H9 (cell line): Measurements from ENCODE around the gene CDKL5. TPM values are rescaled to one million over a fixed set of nuclear protein-coding genes. Genes with fewer than 3 reads are reported as not detected.

Experiments
- DNase-seq: peaks from one replicate; pipeline ENCODE4 v3.0.0-alpha.2; 2017
- H2AFZ ChIP-seq: one replicate; pipeline ENCODE4 v1.6.1; 2013; ENCODE audit warnings: mild to moderate bottlenecking, low read length, control low read depth, moderate library complexity
- H2AK5ac ChIP-seq: 2 replicates; pipeline ENCODE4 v1.6.1; 2013; ENCODE audit warnings: low read length, control low read depth, mixed read lengths; ENCODE audit not compliant: insufficient read length
- H2BK120ac ChIP-seq: one replicate; pipeline ENCODE4 v1.6.1; 2013; ENCODE audit warnings: low read depth, mild to moderate bottlenecking, low read length, control low read depth, inconsistent platforms; ENCODE audit not compliant: poor library complexity, severe bottlenecking
- H2BK12ac ChIP-seq: 2 replicates; pipeline ENCODE4 v1.6.1; 2013; ENCODE audit warnings: low read length, control low read depth, mixed read lengths, low read depth; ENCODE audit not compliant: insufficient read length
- H2BK15ac ChIP-seq: 2 replicates; pipeline ENCODE4 v1.6.1; 2013; ENCODE audit warnings: low read depth, low read length, control low read depth
- H2BK20ac ChIP-seq: one replicate; pipeline ENCODE4 v1.6.1; 2013; ENCODE audit warnings: low read depth, mild to moderate bottlenecking, low read length, control low read depth, inconsistent platforms; ENCODE audit not compliant: poor library complexity, severe bottlenecking
- H2BK5ac ChIP-seq: 2 replicates; pipeline ENCODE4 v1.6.1; 2013; ENCODE audit warnings: low read length, control low read depth, mixed read lengths; ENCODE audit not compliant: insufficient read length
- H3K14ac ChIP-seq: 2 replicates; pipeline ENCODE4 v1.6.1; 2013; ENCODE audit warnings: low read length, control low read depth; ENCODE audit not compliant: insufficient read depth
- H3K18ac ChIP-seq: 2 replicates; pipeline ENCODE4 v1.6.1; 2013; ENCODE audit warnings: low read depth, mild to moderate bottlenecking, mixed read lengths, low read length, control low read depth; ENCODE audit not compliant: insufficient read length
- H3K23ac ChIP-seq: 2 replicates; pipeline ENCODE4 v1.6.1; 2013; ENCODE audit warnings: low read length, control low read depth, mixed read lengths, low read depth; ENCODE audit not compliant: insufficient read length
- H3K23me2 ChIP-seq: 2 replicates; pipeline ENCODE4 v1.6.1; 2013; ENCODE audit warnings: low read depth, mild to moderate bottlenecking, mixed read lengths, low read length, control low read depth; ENCODE audit not compliant: insufficient read length, poor library complexity, severe bottlenecking
- H3K27ac ChIP-seq: 2 replicates; pipeline ENCODE4 v1.5.1; 2013; ENCODE audit warnings: low read length, control low read depth, mixed read lengths, low read depth; ENCODE audit not compliant: insufficient read length
- H3K27me3 ChIP-seq: 2 replicates; pipeline ENCODE4 v1.6.1; 2013; ENCODE audit warnings: low read length, control low read depth, inconsistent platforms; ENCODE audit not compliant: insufficient read depth
- H3K4ac ChIP-seq: 2 replicates; pipeline ENCODE4 v1.6.1; 2013; ENCODE audit warnings: low read depth, mild to moderate bottlenecking, control low read depth, inconsistent platforms, low read length, moderate library complexity
- H3K4me1 ChIP-seq: 2 replicates; pipeline ENCODE4 v1.6.1; 2013; ENCODE audit warnings: low read length, control low read depth, inconsistent platforms; ENCODE audit not compliant: insufficient read depth
- H3K4me2 ChIP-seq: 2 replicates; pipeline ENCODE4 v1.6.1; 2013; ENCODE audit warnings: low read length, control low read depth, mixed read lengths; ENCODE audit not compliant: insufficient read length, insufficient read depth
- H3K56ac ChIP-seq: 2 replicates; pipeline ENCODE4 v1.6.1; 2013; ENCODE audit warnings: low read depth, mild to moderate bottlenecking, mixed read lengths, low read length, control low read depth; ENCODE audit not compliant: insufficient read length
- H3K79me1 ChIP-seq: 2 replicates; pipeline ENCODE4 v1.6.1; 2013; ENCODE audit warnings: low read depth, mild to moderate bottlenecking, moderate library complexity, low read length, control low read depth, inconsistent platforms; ENCODE audit not compliant: insufficient read depth, poor library complexity, severe bottlenecking
- H3K79me2 ChIP-seq: 2 replicates; pipeline ENCODE4 v1.6.1; 2013; ENCODE audit warnings: low read length, control low read depth, inconsistent platforms; ENCODE audit not compliant: insufficient read depth
- H3K9ac ChIP-seq: 2 replicates; pipeline ENCODE4 v1.6.1; 2013; ENCODE audit warnings: low read length, control low read depth, mixed read lengths; ENCODE audit not compliant: insufficient read length; ENCODE audit errors: extremely low read depth
- H3K9me3 ChIP-seq: one replicate; pipeline ENCODE4 v1.6.1; 2013; ENCODE audit warnings: low read depth, low read length, inconsistent platforms; ENCODE audit not compliant: control insufficient read depth
- H3T11ph ChIP-seq: one replicate; pipeline ENCODE4 v1.6.1; 2013; ENCODE audit warnings: mild to moderate bottlenecking, low read length, control low read depth, inconsistent platforms
- H4K20me1 ChIP-seq: one replicate; pipeline ENCODE4 v1.6.1; 2013; ENCODE audit not compliant: control insufficient read depth, insufficient read length, insufficient read depth
- H4K5ac ChIP-seq: 2 replicates; pipeline ENCODE4 v1.6.1; 2013; ENCODE audit warnings: low read depth, mild to moderate bottlenecking, mixed read lengths, low read length, control low read depth; ENCODE audit not compliant: insufficient read length
- H4K8ac ChIP-seq: replicated peaks from 2 replicates; pipeline ENCODE4 v1.6.1; 2013; ENCODE audit warnings: low read length, control low read depth, mixed read lengths, low read depth; ENCODE audit not compliant: insufficient read length
- H4K91ac ChIP-seq: 2 replicates; pipeline ENCODE4 v1.6.1; 2013; ENCODE audit warnings: low read depth, mild to moderate bottlenecking, moderate library complexity, mixed read lengths, low read length, control low read depth; ENCODE audit not compliant: insufficient read length
- H3K27ac Mint-ChIP-seq, 3 experiments: 2 replicates in 2 of 3; 3 replicates in 1 of 3; pipeline ENCODE4 v1.8.0; 2020 to 2021; ENCODE audit warnings: mixed read lengths in 3 of 3, mild to moderate bottlenecking in 1 of 3, moderate library complexity in 1 of 3
- H3K27me3 Mint-ChIP-seq: 2 replicates; pipeline ENCODE4 v1.8.0; 2021; ENCODE audit warnings: low read depth, mild to moderate bottlenecking, moderate library complexity, mixed read lengths
- H3K36me3 Mint-ChIP-seq, 3 experiments: 2 replicates in 2 of 3; 3 replicates in 1 of 3; pipeline ENCODE4 v1.8.0; 2020 to 2021; ENCODE audit warnings: low read depth in 3 of 3, mixed read lengths in 3 of 3; ENCODE audit not compliant: insufficient read depth in 1 of 3
- H3K4me1 Mint-ChIP-seq, 2 experiments: 2 replicates each; pipeline ENCODE4 v1.8.0; 2020; ENCODE audit warnings: mixed read lengths in 2 of 2
- H3K4me3 Mint-ChIP-seq, 2 experiments: 2 replicates in 1 of 2; 3 replicates in 1 of 2; pipeline ENCODE4 v1.8.0; 2020 to 2021; ENCODE audit warnings: mild to moderate bottlenecking in 2 of 2, mixed read lengths in 2 of 2, moderate library complexity in 1 of 2
- H3K9me3 Mint-ChIP-seq, 2 experiments: 2 replicates in 1 of 2; 3 replicates in 1 of 2; pipeline ENCODE4 v1.8.0; 2020; ENCODE audit warnings: mild to moderate bottlenecking in 2 of 2, mixed read lengths in 2 of 2, moderate library complexity in 1 of 2
- WGBS: extraction: QIAGEN DNeasy Blood & Tissue Kit; methylation state at CpG from one replicate; pipeline ENCODE4 v1.1.7; 2013; ENCODE audit warnings: missing lambda C conversion rate, low lambda C conversion rate, mixed read lengths; ENCODE audit not compliant: insufficient read length; ENCODE audit errors: extremely low coverage; 5-methylcytosine and 5-hydroxymethylcytosine counted together
- total RNA-seq: library from RNA; stranded (reverse); gene quantifications from 2 replicates; pipeline ENCODE4 v1.2.1, GENCODE V29; 2021
- TF ChIP-seq, protein P1 (sequence below): fragments of 200-600 bp; sonication (generic); conservative IDR thresholded peaks from 3 replicates; pipeline ENCODE4 v1.8.0; 2021; ENCODE audit warnings: antibody characterized with exemption, mild to moderate bottlenecking

Gene CDKL5
- total RNA-seq, 1 experiment from 2014 or later, result 19.5 TPM

DNA sequence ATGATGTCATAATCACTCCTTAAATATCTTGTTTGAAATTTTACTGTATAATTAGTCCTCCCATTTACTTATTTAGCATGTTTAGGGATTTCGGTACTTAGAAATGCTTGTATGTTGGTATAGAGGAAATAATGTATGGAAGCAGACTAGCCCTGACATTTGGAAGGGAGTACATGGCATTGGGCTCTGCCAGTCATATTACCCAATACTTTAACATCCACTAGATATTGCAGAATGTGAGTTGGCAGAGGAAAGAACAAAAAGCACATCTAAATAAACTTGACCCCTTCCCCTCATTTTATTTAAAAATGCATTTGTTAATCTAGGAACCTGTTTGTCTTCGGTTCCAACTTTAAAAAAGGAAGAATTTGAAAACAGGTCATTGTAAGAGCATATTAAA lies 168.7 kb downstream of the CDKL5 start:
- Mint-ChIP-seq H3K4me3 (no peak overlapping the region), H3K27me3 (no peaks in the 10 kb centered on the region), H3K27ac (no peak overlapping the region), H3K36me3 (peaks cover 11 to 34% (median 23%) of the 10 kb centered on the region in 3 experiments; a peak in 6 of 7 replicates), H3K9me3 (peaks cover 41 to 50% of the 10 kb centered on the region in 2 experiments), H3K4me1 (no peaks in the 10 kb centered on the region)
- Histone ChIP-seq H3K4me2 (no peak overlapping the region), H4K8ac (no peak overlapping the region), H3T11ph (no peak overlapping the region), H3K9me3 (peaks cover 36% of the 10 kb centered on the region), H3K4me1 (no peaks in the 10 kb centered on the region), H3K27me3 (no peaks in the 10 kb centered on the region), H3K9ac (no peak overlapping the region), H3K18ac (no peak overlapping the region), H3K23ac (no peak overlapping the region), H3K23me2 (no peaks in the 10 kb centered on the region), H4K5ac (no peak overlapping the region), H2BK120ac (no peak overlapping the region), H2AK5ac (no peak overlapping the region), H2BK12ac (no peak overlapping the region), H2BK20ac (no peak overlapping the region), H4K91ac (no peak overlapping the region), H3K14ac (no peak overlapping the region), H3K4ac (no peak overlapping the region), H2BK15ac (no peak overlapping the region), H3K79me1 (no peaks in the 10 kb centered on the region), H3K79me2 (no peaks in the 10 kb centered on the region; the same call in 1 of the 2 replicates), H3K27ac (no peak overlapping the region), H3K56ac (no peak overlapping the region), H2AFZ (no peak overlapping the region), H2BK5ac (no peak overlapping the region), H4K20me1 (no peaks in the 10 kb centered on the region)
- WGBS, result no CpG with 5 or more reads among the region's 2 CpGs
- no peak for DNase-seq
- TF ChIP-seq, protein P1, sequence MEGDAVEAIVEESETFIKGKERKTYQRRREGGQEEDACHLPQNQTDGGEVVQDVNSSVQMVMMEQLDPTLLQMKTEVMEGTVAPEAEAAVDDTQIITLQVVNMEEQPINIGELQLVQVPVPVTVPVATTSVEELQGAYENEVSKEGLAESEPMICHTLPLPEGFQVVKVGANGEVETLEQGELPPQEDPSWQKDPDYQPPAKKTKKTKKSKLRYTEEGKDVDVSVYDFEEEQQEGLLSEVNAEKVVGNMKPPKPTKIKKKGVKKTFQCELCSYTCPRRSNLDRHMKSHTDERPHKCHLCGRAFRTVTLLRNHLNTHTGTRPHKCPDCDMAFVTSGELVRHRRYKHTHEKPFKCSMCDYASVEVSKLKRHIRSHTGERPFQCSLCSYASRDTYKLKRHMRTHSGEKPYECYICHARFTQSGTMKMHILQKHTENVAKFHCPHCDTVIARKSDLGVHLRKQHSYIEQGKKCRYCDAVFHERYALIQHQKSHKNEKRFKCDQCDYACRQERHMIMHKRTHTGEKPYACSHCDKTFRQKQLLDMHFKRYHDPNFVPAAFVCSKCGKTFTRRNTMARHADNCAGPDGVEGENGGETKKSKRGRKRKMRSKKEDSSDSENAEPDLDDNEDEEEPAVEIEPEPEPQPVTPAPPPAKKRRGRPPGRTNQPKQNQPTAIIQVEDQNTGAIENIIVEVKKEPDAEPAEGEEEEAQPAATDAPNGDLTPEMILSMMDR, result no peak
